ENCODE results near the gene FZR1. TPM values are rescaled to one million over a fixed set of nuclear protein-coding genes. Genes with fewer than 3 reads are reported as not detected.

Gene FZR1
- total and polyA plus RNA-seq, 2 experiments from 2014 or later = 32.3 to 36.5 TPM

DNA sequence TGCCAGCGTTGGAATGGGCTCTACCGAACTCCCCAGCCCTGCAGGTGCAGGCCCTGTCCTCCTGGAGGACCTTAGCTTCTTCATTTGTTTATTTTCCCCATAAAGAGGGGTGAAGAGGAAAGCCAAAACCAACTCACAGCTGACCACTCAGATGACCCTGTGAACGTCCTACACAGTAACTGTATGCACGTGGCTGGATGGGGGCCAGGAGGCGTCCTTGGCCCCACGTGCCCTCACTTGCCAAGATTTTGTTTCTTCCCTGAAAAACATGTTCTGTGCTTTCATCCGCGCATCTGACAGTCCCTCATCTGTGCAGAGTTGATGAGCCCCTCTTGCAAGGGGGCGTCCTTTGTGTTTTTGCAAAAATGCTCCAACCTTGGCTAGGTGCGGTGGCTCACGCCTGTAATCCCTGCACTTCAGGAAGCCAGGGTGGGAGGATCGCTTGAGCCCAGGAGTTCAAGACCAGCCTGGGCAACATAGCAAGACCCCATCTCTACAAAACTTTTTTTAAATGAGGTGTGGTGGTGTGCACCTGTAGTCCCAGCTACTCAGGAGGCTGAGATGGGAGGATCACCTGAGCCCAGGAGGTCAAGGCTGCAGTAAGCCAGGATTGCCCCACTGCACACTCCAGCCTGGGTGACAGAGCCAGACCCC, 27.6 kb downstream of the FZR1 start:
- no peaks in the 10 kb centered on the region; the same call in 1 of the 2 replicates for H3K36me3 ChIP-seq (ENCODE audit: low read depth)
- no peak overlapping the region for H3K4me3 ChIP-seq
- H3F3A ChIP-seq (ENCODE audit: insufficient read depth) = no peaks in the 10 kb centered on the region
- H3K27me3 ChIP-seq (replicated peaks; ENCODE audit: insufficient read depth) = no peaks in the 10 kb centered on the region
- H3K9ac ChIP-seq = no peak overlapping the region
- H3K9me2 ChIP-seq (ENCODE audit: insufficient read depth) = no peaks in the 10 kb centered on the region
- TF ChIP-seq EZH2phosphoT487 (IDR thresholded peaks at IDR 0.05; ENCODE audit: insufficient read depth, low read depth) = no peak
- no peak for TF ChIP-seq EZH2 (IDR thresholded peaks at IDR 0.05; ENCODE audit: insufficient read depth, poor library complexity, severe bottlenecking)
- H3K27ac ChIP-seq = no peak overlapping the region
- H3K9me3 ChIP-seq (ENCODE audit: low read depth) = no peaks in the 10 kb centered on the region
- no peaks in the 10 kb centered on the region for H3K79me2 ChIP-seq (ENCODE audit: insufficient read depth)
- H3K4me1 ChIP-seq (ENCODE audit: insufficient read depth) = no peaks in the 10 kb centered on the region
- in situ Hi-C loops (cut with MboI) = loop anchor here (10.0 kb wide), 1 partner anchor 171 kb away; the partner anchor contains the start of genes PIP5K1C and TJP3
- no peak overlapping the region for H3K4me2 ChIP-seq (ENCODE audit: unreplicated experiment)
- no peak overlapping the region for H2AFZ ChIP-seq
- 86 to 91% methylated on average over 12 of the region's 12 CpGs for WGBS, 2 experiments (ENCODE audit: low coverage in 1 of 2, low lambda C conversion rate in 2 of 2, missing lambda C conversion rate in 2 of 2)
- H4K20me1 ChIP-seq (ENCODE audit: insufficient read depth) = no peaks in the 10 kb centered on the region
- DNase-seq = no peak

DNA sequence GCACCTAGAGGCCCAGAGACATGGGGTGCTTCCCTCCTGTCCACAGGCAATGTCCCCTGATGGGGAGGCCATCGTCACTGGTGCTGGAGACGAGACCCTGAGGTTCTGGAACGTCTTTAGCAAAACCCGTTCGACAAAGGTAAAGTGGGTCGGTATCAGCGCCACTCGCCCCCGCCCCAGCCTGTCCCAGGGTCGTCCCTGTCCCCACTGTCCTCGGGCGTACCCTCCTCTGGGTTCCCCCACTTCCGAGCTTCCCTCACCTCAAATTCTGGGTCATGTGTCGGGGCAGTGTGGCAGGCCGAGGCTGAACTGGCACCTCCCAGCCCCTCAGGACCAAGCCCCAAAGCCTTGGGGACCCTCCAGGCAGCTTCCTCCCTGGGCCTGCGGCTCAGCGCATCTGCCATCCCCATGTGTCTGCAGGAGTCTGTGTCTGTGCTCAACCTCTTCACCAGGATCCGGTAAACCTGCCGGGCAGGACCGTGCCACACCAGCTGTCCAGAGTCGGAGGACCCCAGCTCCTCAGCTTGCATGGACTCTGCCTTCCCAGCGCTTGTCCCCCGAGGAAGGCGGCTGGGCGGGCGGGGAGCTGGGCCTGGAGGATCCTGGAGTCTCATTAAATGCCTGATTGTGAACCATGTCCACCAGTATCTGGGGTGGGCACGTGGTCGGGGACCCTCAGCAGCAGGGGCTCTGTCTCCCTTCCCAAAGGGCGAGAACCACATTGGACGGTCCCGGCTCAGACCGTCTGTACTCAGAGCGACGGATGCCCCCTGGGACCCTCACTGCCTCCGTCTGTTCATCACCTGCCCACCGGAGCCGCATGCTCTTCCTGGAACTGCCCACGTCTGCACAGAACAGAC, 28.5 kb downstream of the FZR1 start:
- Histone ChIP-seq H3F3A (ENCODE audit: insufficient read depth) (no peaks in the 10 kb centered on the region), H3K27me3 (replicated peaks; ENCODE audit: insufficient read depth) (no peaks in the 10 kb centered on the region), H3K4me2 (ENCODE audit: unreplicated experiment) (no peak overlapping the region), H3K9me2 (ENCODE audit: insufficient read depth) (no peaks in the 10 kb centered on the region), H3K4me1 (ENCODE audit: insufficient read depth) (no peaks in the 10 kb centered on the region), H3K4me3 (no peak overlapping the region), H3K9me3 (ENCODE audit: low read depth) (no peaks in the 10 kb centered on the region), H3K36me3 (ENCODE audit: low read depth) (no peaks in the 10 kb centered on the region; the same call in 1 of the 2 replicates), H3K27ac (no peak overlapping the region), H4K20me1 (ENCODE audit: insufficient read depth) (no peaks in the 10 kb centered on the region), H2AFZ (no peak overlapping the region), H3K9ac (no peak overlapping the region), H3K79me2 (ENCODE audit: insufficient read depth) (no peaks in the 10 kb centered on the region)
- no peak for DNase-seq
- 89% methylated on average over 38 of the region's 38 CpGs for WGBS, 2 experiments (ENCODE audit: low coverage in 1 of 2, low lambda C conversion rate in 2 of 2, missing lambda C conversion rate in 2 of 2)
- in situ Hi-C loops (cut with MboI) = loop anchor here (10.0 kb wide), 1 partner anchor 170 kb away; the partner anchor contains the start of genes PIP5K1C and TJP3
- no peak for TF ChIP-seq EZH2phosphoT487 (IDR thresholded peaks at IDR 0.05; ENCODE audit: insufficient read depth, low read depth)
- no peak for TF ChIP-seq EZH2 (IDR thresholded peaks at IDR 0.05; ENCODE audit: insufficient read depth, poor library complexity, severe bottlenecking)

DNA sequence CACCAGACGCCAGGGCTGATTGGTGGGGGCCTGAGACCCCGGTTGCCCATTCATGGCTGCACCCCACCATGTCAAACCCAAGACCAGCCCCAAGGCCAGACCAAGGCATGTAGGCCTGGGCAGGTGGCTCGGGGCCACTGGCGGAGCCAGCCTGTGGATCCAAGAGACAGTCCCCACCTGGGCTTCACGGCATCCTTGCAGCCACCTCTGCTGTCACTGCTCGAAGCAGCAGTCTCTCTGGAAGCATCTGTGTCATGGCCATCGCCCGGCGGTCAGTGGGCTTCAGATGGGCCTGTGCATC, 29.1 kb downstream of the FZR1 start:
- Histone ChIP-seq H3K27me3 (replicated peaks; ENCODE audit: insufficient read depth) (no peaks in the 10 kb centered on the region), H3K36me3 (ENCODE audit: low read depth) (no peaks in the 10 kb centered on the region; the same call in 1 of the 2 replicates), H2AFZ (no peak overlapping the region), H3K4me3 (no peak overlapping the region), H3K27ac (no peak overlapping the region), H3K9ac (no peak overlapping the region), H3F3A (ENCODE audit: insufficient read depth) (no peaks in the 10 kb centered on the region), H3K9me3 (ENCODE audit: low read depth) (no peaks in the 10 kb centered on the region), H3K4me1 (ENCODE audit: insufficient read depth) (no peaks in the 10 kb centered on the region), H4K20me1 (ENCODE audit: insufficient read depth) (no peaks in the 10 kb centered on the region), H3K9me2 (ENCODE audit: insufficient read depth) (no peaks in the 10 kb centered on the region), H3K4me2 (ENCODE audit: unreplicated experiment) (no peak overlapping the region), H3K79me2 (ENCODE audit: insufficient read depth) (no peaks in the 10 kb centered on the region)
- in situ Hi-C loops (cut with MboI) = loop anchor here (10.0 kb wide), 1 partner anchor 170 kb away; the partner anchor contains the start of genes PIP5K1C and TJP3
- TF ChIP-seq EZH2 (IDR thresholded peaks at IDR 0.05; ENCODE audit: insufficient read depth, poor library complexity, severe bottlenecking) (no peak), EZH2phosphoT487 (IDR thresholded peaks at IDR 0.05; ENCODE audit: insufficient read depth, low read depth) (no peak)
- 82 to 83% methylated on average over 6 to 9 of the region's 9 CpGs for WGBS, 2 experiments (ENCODE audit: low coverage in 1 of 2, low lambda C conversion rate in 2 of 2, missing lambda C conversion rate in 2 of 2)
- DNase-seq = no peak

DNA sequence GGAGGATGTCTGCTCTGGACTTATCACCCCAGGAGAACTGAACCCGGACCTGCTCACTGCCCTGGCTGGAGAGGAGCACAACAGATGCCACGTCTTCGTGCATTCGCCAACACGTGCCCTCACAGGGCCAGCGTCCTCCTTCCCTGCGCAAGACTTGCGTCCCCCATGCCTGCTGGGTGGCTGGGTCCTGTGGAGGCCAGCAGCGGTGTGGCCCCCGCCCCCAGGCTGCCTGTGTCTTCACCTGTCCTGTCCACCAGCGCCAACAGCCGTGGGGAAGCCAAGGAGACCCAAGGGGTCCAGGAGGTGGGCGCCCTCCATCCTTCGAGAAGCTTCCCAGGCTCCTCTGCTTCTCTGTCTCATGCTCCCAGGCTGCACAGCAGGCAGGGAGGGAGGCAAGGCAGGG, 29.5 kb downstream of the FZR1 start:
- in situ Hi-C loops (cut with MboI) = loop anchor here (10.0 kb wide), 1 partner anchor 169 kb away; the partner anchor contains the start of genes PIP5K1C and TJP3
- Histone ChIP-seq H3K27ac (no peak overlapping the region), H4K20me1 (ENCODE audit: insufficient read depth) (no peaks in the 10 kb centered on the region), H3K27me3 (replicated peaks; ENCODE audit: insufficient read depth) (no peaks in the 10 kb centered on the region), H3K79me2 (ENCODE audit: insufficient read depth) (no peaks in the 10 kb centered on the region), H3K9me2 (ENCODE audit: insufficient read depth) (no peaks in the 10 kb centered on the region), H3K9ac (no peak overlapping the region), H3K4me2 (ENCODE audit: unreplicated experiment) (no peak overlapping the region), H3F3A (ENCODE audit: insufficient read depth) (no peaks in the 10 kb centered on the region), H3K9me3 (ENCODE audit: low read depth) (no peaks in the 10 kb centered on the region), H3K36me3 (ENCODE audit: low read depth) (no peaks in the 10 kb centered on the region; the same call in 1 of the 2 replicates), H2AFZ (no peak overlapping the region), H3K4me1 (ENCODE audit: insufficient read depth) (no peaks in the 10 kb centered on the region), H3K4me3 (no peak overlapping the region)
- WGBS, 2 experiments (ENCODE audit: low coverage in 1 of 2, low lambda C conversion rate in 2 of 2, missing lambda C conversion rate in 2 of 2) = 90 to 98% methylated on average over 13 to 14 of the region's 14 CpGs
- DNase-seq = no peak
- TF ChIP-seq EZH2phosphoT487 (IDR thresholded peaks at IDR 0.05; ENCODE audit: insufficient read depth, low read depth) (no peak), EZH2 (IDR thresholded peaks at IDR 0.05; ENCODE audit: insufficient read depth, poor library complexity, severe bottlenecking) (no peak)
